ENCODE measurements around the gene GAPT.
A peak's percentile ranks its signal among the peaks of the same experiment; 100 is the strongest.

Gene GAPT

GRCh38 chr5:58491216-58491892 lies at the start of gene GAPT:
Gene GAPT (plus strand): TSS chr5:58491435. CDS start chr5:58494537, 3,102 bp downstream.
- DNase-seq (ENCODE audit: low spot score) = no peak

GRCh38 chr5:58444805-58445204 lies 46.4 kb upstream of the GAPT start:
- no peak for DNase-seq (ENCODE audit: low spot score)

DNA sequence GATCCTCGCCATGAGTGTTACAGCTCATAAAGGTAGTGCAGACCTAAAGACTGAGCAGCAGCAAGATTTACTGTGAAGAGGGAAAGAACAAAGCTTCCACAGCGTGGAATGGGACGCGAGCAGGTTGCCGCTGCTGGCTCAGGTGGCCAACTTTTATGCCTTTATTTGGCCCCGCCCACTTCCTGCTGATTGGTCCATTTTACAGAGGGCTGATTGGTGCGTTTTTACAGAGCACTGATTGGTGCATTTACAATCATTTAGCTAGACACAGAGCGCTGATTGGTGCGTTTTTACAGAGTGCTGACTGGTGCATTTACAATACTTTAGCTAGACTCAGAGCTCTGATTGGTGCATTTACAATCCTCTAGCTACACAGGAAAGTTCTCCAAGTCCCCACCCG lies 45.2 kb upstream of the GAPT start:
- no peak for DNase-seq (ENCODE audit: low spot score)

GRCh38 chr5:58447226-58447625 lies 44.0 kb upstream of the GAPT start:
- DNase-seq (ENCODE audit: low spot score) = no peak

DNA sequence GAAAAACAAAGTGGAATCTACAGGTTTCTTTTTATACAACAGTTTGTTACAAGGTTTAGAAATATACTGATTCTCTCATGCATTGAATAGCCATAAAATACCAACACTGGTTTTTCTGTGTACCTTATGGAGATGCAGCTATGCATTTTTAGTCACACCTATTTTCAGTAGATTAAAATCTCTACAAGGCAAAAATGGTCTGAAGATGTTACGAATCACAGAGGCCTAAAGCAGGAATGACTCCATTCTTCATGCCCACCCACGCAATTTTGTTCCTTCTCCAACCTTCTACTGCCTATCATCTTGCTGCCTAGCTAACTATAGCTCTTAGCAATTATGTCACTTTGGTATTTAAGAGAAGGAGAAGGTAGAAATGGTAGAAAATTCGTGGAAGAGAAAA lies 41.2 kb upstream of the GAPT start:
- no peak for DNase-seq (ENCODE audit: low spot score)

GRCh38 chr5:58450811-58451629 lies 40.2 kb upstream of the GAPT start:
- no peak for DNase-seq (ENCODE audit: low spot score)

DNA sequence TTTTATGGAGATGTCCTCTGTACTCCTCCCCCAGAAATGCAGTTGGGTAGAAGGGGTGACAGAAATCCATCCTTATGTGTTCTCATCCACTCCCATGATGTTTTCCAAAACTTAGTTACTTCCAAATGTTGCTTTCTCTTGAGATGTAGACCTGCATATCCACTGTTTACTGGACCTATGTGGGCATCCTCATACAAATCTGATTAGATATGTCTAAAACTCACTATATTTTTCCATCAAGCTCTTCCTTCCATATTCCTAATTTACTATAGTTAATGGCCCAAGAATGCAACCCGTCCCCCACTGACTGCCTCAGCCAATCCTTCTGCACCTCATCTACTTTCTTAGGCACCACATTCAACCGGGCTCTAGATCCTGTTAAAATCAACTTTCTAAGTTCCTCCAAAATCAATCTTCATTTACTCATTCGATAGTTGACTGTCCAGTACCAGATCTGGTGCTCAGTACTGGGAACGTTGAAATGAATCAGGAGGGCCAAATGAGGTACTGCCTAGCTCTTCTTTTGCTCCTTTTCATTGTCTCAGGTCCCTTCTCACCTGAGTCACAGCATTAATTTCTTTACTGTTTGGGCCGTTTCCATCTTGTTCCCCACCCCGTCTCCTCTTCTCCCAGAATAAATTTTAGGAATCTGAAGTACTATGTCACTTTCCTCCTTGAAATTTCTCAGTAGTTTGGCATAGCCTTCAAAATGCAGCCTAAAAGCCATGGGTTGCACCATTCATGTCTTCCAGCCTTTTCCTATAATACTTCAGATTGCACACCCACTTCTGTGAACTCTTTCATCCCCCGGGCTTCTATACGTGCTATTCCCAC lies 39.3 kb upstream of the GAPT start:
- no peak for DNase-seq (ENCODE audit: low spot score)

DNA sequence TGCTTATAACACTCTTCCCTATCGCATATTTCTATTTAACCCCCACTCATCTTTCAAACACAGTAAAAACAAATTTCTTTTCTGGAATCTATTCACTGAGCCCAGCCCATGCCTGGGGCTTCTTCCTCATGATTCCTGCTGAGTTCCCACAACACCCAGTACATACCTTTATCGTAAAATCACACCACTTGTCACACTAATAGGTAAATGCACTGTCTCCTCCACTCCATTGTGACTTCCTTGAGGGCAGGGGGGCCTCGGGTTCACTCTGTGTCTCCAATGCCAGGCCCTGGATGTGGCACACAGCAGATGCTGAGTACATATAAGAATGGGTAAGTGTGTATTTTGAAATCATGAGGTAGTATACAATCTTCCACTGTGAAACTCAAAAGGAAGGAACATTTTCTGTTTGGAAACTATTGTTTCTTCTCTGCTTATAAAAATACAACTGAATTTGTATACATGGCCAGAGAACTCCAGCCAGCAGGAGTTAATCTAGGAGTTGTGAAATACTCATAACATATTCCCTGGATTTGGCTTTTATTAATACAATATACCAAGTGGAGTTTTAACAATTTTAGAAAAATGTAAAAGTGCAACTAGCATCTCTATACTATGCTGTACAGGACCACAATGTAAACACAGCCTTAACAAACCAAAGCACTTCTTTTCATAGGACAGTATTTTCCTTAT lies 38.5 kb upstream of the GAPT start:
- DNase-seq (ENCODE audit: low spot score) = no peak

GRCh38 chr5:58453306-58453705 lies 37.9 kb upstream of the GAPT start:
- no peak for DNase-seq (ENCODE audit: low spot score)

- no peak for DNase-seq (ENCODE audit: low spot score)
These were observed 37.2 kb upstream of the GAPT start for GRCh38 chr5:58454025-58454424.

- DNase-seq (ENCODE audit: low spot score) = no peak
These were observed 36.2 kb upstream of the GAPT start for GRCh38 chr5:58455066-58455465.

DNA sequence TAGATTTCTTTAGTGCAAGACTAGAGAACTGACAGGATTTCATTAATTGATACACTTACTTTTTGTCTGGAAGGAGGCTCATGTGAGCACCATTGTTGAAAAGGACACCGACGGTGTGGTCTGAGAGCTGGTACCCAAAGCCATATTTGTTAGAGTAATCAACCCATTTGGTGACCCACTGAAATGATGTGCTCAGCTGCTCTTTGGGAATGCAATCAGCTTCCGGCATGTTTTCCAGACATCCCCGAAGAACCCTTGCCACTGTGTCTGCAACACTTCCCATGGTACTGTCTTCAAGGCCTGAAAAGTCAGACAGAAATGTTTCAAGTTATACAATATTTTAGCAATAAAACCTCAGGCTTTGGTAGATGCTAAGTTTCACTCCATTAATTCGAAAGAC lies 35.8 kb upstream of the GAPT start:
- DNase-seq (ENCODE audit: low spot score) = no peak

DNA sequence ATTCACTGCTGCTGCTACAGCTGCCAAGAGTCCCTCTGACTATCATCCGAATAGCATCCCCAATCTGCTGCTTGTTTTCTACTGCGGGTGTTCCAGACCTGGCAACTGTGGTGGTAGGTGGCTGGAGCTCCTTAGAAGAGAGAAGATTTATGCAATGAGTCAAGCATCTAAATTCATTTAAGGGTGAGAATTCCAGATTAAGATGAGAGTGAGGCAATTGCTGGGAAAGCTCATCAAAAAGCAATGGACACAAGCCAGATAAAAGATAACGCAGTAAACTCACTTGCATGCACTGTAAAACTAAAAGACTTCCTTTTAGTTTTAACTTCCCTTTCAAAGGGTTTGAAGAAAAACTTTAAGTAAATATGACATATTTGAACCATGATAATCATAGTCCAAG lies 35.2 kb upstream of the GAPT start:
- no peak for DNase-seq (ENCODE audit: low spot score)

- DNase-seq (ENCODE audit: low spot score) = no peak
These were observed 34.7 kb upstream of the GAPT start for GRCh38 chr5:58456486-58456885.

DNA sequence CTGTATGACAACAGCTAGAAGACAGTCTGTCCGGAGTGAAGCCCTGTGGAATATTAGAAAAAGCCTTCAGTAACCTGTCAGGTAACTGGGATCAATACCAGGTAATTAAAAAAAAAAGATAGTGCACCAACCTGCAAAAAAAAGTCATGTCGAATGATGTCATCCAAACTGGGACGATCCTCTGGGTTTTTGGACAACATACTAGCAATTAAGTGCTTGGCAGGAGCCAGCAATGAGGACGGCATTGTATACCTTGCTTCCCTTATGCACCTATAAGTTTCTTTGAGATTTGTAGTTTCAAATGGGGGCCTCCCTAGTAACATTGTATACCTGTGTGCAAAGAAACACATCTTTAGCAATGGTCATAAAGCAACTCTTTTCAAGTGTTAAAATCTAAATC lies 34.2 kb upstream of the GAPT start:
- DNase-seq (ENCODE audit: low spot score) = no peak

DNA sequence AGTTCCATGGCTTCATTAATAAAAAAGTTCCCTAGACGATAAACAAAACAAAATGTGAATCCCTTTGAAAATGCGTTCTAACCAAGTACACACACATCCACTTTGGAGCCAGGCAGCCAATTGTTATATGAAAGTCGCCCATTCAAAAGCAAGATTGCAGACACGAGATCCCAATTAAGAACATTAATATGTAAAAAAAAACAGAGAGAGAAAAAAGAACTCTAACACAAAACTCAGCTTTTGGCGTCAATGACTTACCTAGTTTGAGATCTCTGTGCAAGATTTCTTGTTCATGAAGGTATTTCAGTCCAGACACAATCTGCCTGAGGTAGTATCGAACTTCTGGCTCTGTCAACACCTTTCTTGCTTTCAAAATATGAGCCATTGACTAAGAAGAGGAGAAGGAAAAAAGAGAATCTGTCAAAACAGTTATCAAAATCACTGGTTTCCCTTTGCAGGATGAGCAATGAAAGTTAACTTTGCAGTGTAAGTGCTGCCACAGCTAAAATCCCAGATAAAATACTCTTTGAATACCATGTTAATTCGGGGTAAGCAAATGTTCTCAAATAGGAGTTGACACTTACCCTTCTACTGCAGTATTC lies 33.0 kb upstream of the GAPT start:
- no peak for DNase-seq (ENCODE audit: low spot score)

- no peak for DNase-seq (ENCODE audit: low spot score)
These were observed 32.5 kb upstream of the GAPT start for GRCh38 chr5:58458743-58459145.

DNA sequence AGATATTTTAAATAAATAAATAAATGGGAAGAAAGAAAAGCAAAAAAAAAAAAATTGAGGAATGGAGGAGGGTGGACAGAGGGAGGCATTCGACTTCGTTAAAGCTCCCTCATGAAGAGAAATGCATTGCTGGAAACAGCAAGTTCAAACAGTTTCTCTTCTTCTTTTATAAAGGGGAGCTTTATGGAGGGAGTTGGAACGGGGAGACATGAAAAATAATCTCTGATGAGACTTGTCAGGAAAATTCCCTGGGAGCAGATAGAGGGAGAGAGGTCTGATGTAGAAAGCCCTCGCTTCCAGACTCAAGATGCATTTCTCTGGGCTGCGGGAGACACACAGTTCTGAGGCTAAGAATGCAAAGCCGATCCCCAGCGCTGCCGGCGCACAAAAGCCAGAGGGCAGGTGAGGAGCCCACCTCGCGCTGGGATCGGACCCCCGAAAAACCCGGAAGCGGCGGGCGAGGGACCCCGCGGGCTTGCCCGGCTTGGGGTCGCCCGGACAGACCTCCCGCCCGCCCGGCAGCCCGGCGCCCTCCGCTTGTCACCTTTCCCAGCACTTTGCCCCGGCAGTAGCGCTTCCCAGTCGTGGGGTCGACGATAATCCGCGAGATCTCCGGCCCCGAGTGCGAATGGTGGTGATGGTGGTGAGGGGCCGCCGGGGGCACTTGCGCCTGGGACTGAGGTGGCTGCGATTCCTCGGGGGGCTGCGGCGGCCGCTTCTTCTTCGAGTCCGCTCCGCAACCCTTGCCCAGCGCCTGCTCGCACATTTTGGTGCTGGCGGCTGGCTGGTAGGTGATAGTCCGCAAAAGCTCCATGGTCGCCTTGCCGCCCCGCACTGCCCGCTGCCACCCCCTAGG lies 31.9 kb upstream of the GAPT start:
- peak; percentile 24 for DNase-seq (ENCODE audit: low spot score)

DNA sequence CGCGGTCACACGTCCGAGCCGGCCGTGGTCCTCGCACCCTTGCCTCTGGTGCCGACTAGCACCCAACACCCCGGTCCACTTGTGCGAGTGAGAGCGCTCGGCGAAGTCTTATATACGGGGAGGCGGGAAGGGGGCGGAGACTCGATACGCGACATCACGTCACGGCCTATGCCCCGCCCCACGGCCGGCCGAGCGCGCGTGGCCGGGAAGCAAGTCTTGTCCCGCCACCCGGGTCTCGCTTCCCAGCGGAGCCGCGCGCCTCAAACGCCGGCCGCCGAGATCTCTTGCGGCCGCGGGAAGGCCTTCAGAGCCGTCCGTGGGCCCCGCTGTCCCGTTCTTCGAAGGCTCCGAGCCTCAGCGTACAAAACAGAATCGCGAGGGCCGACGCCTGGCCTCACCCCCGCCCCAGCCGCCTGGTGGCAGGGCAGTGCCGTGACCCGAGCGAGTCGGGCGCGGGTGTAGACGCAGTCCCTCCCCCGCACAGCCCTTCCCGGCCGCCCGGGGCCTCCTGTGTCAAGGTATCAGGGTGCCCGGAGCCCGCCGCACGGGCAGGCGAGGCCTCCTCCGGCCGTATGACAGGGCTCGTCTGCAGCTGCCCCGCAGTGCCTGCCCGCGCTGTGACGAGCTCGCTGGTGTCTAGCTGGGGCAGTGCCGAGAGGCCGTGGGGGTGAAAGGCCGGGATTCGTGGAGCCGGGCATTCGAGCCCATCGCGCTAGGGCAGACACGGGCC lies 31.1 kb upstream of the GAPT start, which contains the start of gene PLK2:
Gene PLK2 (minus strand): TSS at position 85 of the 730 bp plus-strand sequence. CDS start 127 bp downstream, outside the sequence.
- DNase-seq (ENCODE audit: low spot score) = peak; percentile 90

DNA sequence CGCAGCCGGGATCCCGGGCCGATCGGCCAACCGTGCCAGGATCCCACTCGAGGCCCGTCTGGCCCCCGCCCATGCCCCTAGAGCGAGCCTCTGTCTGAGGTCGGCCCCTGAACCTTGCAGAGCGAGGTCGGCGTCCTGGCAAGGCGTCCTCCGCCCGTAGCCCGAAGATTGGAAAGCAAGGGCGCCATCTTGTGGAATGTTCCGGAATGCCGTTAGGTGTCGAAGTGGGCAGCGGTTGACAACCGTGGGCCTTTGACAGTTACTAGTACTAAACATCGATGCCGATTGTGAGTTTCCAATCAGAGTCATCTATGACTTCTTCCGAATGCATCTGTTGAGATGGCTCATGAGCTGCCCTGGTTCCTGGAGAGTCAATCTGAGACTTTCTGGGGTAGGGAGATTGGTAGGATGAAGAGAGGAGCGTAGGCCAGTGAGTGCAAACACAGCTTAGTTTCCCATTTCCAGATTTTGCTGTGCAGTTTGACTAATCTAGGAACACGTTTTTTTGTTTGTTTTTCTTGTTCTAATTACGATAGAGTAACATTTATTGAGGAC lies 30.4 kb upstream of the GAPT start:
- DNase-seq (ENCODE audit: low spot score) = peak; percentile 65
